NCI-H1092 treated with DMSO at 0.1 percent for 48 hours (cell line): ENCODE data around the gene DCAF17.
A peak's percentile ranks its signal among the peaks of the same experiment; 100 is the strongest.
"Not testable (repeated sequence)": the region's sequence is repeated elsewhere in the genome, so short reads cannot be mapped to it uniquely, and the experiment has no call there.

Experiments used
- DNase-seq: peaks from one replicate; lab custom pipeline; 2025; lab: John Stamatoyannopoulos, UW

The DCAF17 gene

GRCh38 chr2:171411214-171411613 lies 22.8 kb upstream of the DCAF17 start:
- DNase-seq = no peak

GRCh38 chr2:171411791-171412483 lies 22.1 kb upstream of the DCAF17 start:
- DNase-seq = no peak

DNA sequence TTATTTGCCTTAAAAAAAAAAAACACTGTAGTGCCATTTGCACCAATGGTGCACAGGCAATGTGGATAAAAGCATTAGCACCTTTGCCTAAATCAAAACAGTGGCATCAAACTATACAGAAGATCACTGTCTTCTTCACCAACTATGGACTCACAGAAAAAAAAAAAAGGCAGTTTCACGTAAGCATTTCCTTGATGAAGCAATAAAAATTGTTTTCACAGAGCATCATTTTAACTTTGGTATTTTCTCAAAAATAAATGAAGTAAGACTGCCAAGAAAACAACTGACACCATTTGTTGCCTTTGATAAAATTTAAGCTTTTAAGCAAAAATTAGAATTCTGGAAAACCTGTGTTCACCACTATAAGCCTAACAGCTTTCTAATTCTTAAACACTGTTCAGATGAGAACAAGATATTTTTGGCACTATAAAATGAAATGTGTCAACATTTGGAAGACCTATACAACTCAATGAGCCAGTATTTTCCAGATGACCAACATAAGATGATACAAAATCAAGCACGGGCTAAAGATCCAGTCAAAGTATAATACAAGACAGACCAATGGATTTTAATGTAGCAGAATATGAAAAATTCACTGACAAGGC lies 21.4 kb upstream of the DCAF17 start:
- no peak for DNase-seq

DNA sequence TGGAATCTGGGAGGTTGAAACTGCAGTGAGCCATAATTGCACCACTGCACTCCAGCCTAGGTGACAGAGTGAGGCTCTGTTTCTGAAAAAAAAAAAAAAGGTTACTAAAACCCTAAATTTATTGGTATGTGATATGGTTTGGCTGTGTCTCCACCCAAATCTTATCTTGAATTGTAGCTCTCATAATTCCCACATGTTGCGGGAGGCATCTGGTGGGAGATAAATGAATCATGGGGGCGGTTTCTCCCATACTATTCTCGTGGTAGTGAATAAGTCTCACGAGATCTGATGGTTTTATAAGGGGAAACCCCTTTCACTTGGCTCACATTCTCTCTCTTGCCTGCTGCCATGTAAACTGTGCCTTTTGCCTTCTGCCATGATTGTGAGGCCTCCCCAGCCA lies 19.4 kb upstream of the DCAF17 start:
- DNase-seq = not testable (repeated sequence)

DNA sequence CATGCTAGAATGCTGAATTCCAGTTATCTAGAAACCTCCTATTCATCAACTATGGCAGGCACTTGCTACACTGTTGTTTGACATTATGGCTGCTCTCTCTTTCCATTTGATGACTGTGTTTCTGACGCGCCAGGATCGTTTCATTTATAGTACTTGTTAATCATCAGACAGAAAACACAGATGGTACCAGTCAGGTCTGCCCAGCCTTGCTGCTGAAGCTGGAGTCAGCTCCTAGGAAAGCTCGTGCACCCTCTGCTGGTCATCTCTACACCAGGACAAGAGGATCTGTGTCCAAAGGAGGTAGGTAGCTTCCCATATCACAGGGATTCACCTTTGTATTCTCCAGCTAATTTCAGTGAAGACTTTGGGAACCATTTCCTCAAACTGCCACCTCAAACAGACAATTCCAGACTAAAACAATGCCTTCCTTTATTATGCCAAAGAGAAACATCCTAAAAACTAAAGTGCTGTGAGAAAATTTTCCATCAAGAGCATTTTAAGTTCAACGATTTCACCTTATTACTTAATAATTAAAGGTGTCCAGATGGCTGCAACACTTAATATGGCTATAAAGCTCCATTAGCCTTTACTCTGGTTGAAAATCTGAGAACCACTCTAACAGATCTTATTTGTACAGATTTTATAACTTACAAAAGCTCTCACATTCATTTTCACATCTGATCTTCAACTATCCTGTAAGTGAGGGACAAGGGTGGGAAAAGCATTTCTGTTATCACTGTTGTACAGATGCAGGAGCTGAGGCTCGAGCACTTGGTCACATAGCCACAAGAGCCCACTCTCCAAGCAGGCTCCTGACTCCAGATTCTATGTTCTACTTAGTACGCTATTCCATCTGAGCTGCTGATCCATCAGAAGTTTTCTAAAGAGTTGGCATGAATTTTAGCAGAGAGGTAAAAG lies 17.8 kb upstream of the DCAF17 start:
- DNase-seq = peak; percentile 82

DNA sequence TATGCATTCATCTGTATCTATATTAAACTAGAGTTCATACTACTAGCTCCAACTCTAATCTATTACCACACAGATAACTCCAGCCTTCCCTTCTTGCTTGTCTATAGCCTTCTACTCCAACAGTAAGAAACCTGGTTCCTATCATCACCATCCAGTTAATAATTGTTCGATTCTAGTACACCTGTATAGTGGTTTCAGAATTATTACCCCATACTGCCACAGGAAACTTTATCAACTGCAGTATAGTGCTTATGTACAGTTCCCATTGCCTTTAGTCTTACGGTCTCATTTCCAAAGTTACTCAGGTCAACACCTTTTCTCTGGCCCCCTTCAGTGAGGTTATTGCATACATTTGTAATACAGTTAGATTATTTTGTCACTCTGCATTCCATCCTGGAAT lies 14.7 kb upstream of the DCAF17 start:
- no peak for DNase-seq

- no peak for DNase-seq
These were observed 13.1 kb upstream of the DCAF17 start for GRCh38 chr2:171420728-171421563.

DNA sequence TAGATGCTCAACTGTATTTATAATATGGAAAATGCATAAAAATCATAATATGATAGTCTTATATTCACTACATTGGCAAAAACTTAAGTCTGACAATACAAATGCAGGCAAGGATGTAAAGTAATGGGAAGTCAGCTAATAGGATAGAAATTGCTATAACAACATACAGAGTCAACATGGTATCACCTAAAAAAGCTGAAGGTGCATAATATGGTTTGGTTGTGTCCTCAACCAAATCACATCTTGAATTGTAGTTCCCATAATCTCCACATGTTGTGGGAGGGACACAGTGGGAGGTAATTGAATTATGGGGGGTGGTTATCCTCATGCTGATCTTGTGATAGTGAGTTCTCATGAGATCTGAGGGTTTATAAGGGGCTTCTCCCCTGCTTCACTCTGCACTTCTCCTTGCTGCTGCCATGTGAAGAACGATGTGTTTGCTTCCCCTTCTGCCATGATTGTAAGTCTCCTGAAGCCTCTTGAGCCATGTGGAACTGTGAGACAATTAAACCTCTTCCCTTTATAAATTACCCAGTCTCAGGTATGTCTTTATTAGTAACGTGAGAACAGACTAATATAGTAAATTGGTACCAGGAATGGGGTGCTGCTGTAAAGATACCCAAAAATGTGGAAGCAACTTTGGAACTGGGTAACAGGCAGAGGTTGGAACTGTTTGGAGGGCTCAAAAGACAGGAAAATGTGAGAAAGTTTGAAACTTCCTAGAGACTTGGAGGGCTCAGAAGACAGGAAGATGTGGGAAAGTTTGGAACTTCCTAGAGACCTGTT lies 11.1 kb upstream of the DCAF17 start:
- DNase-seq = not testable (repeated sequence)

DNA sequence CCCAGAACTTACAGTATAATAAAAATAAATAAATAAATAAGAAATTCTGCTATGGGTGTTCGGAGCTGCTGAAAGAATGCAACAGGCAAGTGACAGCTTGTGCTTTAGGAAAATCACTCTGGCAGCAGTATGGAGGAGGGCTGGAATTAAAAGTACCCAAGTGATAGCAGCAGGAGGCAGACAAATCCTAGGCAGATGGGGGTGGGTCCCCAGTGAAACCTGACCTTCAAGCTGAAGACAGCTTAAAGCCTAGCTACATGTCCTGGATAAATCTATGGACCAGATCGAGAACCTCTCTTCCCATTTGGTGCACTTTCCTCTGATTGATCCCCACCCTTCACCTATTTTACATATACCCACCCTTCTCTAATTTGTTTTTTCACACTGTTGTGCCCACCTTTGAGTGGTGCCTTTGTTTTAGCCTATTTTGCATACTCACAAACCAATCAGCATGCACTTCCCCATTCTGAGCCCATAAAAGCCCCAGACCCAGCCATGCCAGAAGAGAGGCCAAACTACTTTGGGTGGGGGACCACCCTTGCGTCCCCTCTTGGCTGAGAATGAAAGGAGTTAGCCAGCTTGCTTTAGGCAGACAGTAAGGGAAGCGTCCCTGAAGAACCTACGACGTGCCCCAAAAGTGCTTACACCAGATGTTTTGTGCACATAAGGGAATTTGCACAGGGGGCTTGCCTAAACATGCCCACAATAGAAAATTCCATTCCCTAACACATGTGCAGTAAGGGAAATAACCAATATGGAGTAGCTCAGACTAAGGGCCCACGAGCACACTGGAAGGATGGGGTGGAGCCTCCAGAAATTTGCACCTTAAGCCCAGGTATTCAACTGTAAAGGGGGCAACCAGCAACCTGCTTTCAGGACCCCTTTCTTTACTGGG lies 3.3 kb upstream of the DCAF17 start:
- no peak for DNase-seq

- DNase-seq = no peak
These were observed 2.3 kb upstream of the DCAF17 start for GRCh38 chr2:171431677-171432167.

DNA sequence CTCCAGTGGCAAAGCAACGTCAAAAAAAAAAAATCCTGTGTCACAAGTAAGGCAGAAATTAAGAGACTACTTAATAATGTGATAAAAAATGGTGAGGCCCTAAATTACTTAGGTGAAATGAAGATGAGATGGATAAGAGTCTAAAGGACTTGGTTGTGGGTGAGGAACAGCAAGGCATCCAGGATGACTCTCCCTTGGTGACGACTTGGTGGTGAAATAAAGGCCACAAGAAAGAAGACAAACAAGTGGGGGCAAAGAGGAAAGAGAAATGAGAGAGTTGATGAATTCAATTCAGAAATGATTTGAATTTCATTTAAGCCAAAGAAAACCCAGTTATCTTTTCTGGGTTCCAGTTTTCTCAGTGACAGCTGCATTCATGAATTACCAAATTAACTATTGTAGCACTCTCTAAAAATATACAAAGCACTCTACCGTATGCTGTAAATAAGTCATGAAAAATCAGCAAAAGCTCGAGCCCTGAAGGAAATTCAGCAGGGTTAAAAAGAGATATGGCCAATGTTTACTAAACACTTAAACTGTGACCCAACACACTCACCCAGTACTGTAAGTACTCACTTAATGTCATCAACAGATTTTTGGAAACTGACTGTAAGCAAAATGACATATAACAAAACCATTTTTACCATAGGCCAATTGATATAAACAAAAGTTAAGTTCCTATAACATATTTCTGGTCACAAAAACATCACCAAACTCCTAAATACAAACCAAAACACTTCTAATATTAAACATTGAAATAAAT lies 1.6 kb upstream of the DCAF17 start:
- no peak for DNase-seq

DNA sequence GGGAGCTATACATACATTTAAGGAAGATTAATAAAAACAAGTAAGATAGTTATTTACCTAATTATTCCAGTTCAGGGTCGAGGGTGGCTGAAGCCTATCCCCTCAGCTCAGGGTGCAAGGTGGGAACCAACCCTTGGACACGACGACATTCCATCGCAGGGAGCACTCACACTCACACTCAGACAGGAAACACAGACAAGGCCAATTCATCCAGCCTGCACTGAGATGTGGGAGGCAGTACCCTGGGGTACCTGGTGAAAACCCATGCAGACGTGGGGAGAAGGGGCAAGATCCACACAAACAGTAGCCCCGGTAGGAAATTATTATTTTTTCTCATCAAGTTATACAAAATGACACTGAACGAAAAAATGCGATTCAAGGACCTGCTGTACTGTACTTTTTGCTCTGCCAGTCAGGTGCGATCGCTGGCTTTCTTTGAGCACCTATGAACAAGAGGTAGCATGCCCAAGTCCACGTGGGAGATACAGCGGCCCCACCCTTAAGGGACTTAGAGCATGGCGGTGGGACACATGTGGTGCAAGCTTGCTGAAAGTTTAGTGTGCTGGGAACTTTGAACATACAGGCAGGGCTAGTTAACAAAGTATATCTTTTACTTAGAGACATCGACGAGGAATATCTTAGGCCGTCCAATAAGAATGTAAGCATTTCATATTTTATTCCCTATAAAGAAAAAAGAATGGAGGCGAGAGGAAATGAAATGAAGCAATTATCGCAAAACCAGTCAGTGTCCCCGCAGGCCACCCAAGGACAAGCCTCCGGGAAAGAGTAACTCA lies 860 bp upstream of the DCAF17 start:
- peak; percentile 54 for DNase-seq

DNA sequence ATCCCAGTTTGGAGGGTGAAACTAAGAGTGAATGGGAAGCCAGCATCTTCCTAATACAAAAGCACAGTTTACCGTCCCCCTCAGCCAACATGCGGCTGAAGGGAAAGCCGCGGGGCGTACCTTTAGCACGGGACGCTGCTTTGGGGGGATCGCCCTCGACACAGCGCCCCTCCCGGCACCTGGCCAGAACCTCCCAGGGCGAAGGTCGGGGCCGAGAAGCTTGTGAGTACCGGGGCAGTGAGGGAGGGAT lies 338 bp upstream of the DCAF17 start, which contains the start of gene METTL8:
TSS of gene METTL8 (minus strand) at position 228 of the 250 bp plus-strand sequence. CDS start 41,805 bp downstream, outside the sequence.
- no peak for DNase-seq

DNA sequence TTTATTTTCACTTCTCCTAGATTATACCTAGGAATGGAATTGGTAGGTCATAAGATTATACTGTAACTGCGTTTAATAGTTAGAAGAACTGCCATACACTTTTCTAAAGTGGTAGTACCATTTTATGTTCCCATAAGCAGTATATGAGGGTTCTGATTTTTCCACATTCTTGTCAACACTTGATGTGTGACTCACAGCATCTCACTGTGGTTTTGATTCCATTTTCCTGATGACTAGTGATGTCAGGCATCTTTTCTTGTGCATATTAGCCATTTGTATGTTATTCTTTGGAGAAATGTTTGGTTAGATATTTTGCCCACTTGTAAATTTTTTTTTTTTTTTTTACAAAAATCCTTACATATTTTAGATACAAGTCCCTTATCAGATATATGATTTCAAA lies 2.3 kb downstream of the DCAF17 start:
- DNase-seq = no peak

GRCh38 chr2:171441470-171441869 lies 7.4 kb downstream of the DCAF17 start:
- DNase-seq = no peak

DNA sequence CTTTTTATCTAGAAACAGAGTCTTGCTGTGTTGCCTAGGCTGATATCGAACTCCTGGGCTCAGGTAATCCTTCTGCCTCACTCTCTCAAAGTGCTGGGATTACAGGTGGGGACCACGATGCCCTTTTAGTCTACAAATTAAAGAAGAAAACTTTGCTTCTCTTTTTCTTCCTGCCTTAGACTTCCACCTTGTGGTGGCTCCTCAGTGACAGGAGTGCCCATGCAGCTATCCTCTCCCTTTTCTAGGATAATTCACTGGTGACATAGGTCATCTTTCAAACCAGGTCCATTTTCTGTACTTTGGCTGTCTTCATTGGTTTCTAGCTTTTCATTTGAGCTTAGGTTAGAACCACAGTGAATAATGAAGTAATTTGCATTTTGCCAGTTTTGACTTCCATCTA lies 13.6 kb downstream of the DCAF17 start:
- no peak for DNase-seq

DNA sequence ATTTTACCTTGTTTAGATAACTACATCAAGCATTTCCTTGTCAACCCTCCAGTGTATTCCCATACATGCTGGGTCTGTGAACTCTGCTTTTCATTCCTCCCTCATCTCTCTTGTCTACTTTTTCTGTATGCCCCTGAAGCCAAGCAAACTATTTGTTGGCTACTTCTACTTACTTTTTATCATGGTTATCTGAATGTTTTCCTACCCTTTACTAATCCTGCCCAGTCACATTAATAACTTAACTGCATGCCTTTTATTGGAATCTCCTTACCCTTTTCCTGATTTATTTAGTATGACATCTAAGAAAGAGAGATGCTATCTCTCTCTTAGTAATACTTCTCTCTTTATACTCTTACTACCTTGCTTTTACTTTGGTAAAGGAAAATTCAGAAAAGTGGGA lies 17.0 kb downstream of the DCAF17 start:
- DNase-seq = no peak

DNA sequence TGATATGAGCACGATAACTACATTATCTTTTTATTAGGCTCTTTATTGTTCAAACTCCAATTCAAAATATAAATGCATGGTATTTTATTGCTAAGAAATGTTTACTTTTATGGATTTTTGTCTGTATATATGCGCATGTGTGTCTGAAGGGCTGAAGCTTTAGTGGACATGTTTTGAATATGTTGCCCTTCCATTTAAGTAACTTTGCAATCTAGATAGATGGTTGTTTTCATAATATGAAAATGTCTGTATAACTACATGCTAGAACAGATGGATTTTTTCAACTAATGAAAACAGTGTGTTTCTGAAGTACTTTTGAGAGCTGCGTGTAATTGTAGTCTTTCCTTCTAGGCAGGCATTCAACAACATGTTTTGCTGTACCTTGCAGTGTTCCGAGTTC lies 18.7 kb downstream of the DCAF17 start:
- DNase-seq = no peak

- no peak for DNase-seq
These were observed 25.5 kb downstream of the DCAF17 start for GRCh38 chr2:171459498-171459897.
